ENCODE results near the gene PRSS12. TPM values are rescaled to one million over a fixed set of nuclear protein-coding genes. Genes with fewer than 3 reads are reported as not detected.

PRSS12 gene
- total and polyA plus RNA-seq, 2 experiments from 2014 or later: 0.42 to 0.48 TPM

DNA sequence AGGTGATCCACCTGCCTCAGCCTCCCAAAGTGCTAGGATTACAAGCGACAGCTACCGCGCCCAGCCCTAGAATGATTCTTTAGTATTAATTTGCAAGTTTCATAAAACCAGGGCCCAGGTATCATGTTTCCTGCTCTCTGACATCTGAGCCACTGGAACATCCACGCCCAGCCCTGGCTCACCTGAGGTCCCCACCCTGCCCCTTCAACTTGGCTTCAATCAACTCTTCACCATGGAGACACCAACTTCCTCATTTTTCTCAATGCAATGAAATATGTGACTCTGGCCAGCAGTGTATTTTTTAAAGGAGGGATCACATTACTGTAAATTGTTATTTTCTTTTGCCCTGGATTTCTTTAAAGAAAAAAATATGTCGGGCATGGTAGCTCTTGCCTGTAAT lies 3.9 kb downstream of the PRSS12 start:
- TF ChIP-seq, protein P1, sequence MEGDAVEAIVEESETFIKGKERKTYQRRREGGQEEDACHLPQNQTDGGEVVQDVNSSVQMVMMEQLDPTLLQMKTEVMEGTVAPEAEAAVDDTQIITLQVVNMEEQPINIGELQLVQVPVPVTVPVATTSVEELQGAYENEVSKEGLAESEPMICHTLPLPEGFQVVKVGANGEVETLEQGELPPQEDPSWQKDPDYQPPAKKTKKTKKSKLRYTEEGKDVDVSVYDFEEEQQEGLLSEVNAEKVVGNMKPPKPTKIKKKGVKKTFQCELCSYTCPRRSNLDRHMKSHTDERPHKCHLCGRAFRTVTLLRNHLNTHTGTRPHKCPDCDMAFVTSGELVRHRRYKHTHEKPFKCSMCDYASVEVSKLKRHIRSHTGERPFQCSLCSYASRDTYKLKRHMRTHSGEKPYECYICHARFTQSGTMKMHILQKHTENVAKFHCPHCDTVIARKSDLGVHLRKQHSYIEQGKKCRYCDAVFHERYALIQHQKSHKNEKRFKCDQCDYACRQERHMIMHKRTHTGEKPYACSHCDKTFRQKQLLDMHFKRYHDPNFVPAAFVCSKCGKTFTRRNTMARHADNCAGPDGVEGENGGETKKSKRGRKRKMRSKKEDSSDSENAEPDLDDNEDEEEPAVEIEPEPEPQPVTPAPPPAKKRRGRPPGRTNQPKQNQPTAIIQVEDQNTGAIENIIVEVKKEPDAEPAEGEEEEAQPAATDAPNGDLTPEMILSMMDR (IDR thresholded peaks at IDR 0.05; ENCODE audit: low read depth, low read length): no peak
- no peaks in the 10 kb centered on the region for H3K36me3 ChIP-seq
- no peak overlapping the region for H3K27ac ChIP-seq
- DNase-seq (ENCODE audit: low read depth in 1 of 2, low spot score in 1 of 2): no peak
- H3K27me3 ChIP-seq: peaks cover 33% of the 10 kb centered on the region
- no peaks in the 10 kb centered on the region for H3K4me1 ChIP-seq (ENCODE audit: low read depth)
- H3K4me3 ChIP-seq: no peak overlapping the region
- no peaks in the 10 kb centered on the region for H3K9me3 ChIP-seq (ENCODE audit: low read depth)

DNA sequence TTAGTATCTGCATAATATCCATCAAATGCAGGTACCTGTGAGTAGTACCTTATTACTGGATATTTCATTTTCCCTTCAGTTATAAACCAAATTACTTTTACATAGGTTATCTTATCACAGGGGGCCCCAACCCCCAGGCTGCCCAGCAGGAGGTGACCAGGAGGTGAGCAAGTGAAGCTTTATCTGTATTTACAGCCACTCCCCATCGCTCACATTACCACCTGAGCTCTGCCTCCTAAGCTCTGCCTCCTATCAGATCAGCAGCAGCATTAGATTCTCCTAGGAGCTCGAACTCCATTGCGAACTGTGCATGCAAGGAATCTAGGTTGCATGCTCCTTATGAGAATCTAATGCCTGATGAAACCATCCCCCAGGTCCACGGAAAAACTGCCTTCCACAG lies 6.3 kb downstream of the PRSS12 start:
- Histone ChIP-seq H3K27ac (no peak overlapping the region), H3K4me3 (no peak overlapping the region), H3K4me1 (ENCODE audit: low read depth) (no peaks in the 10 kb centered on the region), H3K27me3 (peaks cover 9% of the 10 kb centered on the region), H3K9me3 (ENCODE audit: low read depth) (no peaks in the 10 kb centered on the region), H3K36me3 (no peaks in the 10 kb centered on the region)
- TF ChIP-seq, protein P1 (IDR thresholded peaks at IDR 0.05; ENCODE audit: low read depth, low read length): no peak
- DNase-seq (ENCODE audit: low read depth in 1 of 2, low spot score in 1 of 2): no peak

DNA sequence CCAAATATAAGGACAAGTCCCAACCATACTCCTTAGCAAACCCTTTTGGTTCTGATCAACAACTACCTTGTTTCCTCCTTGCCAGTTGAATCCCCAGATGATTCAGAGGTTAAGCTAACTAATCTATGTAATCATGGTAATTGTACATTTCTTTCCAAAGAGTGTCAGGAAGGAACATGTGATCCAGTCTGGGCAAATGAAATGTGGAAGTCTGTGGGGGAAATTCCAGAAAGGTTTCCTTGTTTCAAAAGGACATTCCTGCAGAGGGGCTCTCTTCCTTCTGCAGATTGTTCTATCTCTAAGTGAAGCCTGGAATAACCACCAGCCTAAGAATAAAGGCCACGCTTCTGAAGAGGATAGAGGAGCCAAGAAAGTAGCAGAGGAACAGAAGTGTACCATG lies 7.0 kb downstream of the PRSS12 start:
- DNase-seq (ENCODE audit: low read depth in 1 of 2, low spot score in 1 of 2): no peak
- peaks cover 2% of the 10 kb centered on the region for H3K27me3 ChIP-seq
- no peaks in the 10 kb centered on the region for H3K36me3 ChIP-seq
- TF ChIP-seq, protein P1 (IDR thresholded peaks at IDR 0.05; ENCODE audit: low read depth, low read length): no peak
- H3K9me3 ChIP-seq (ENCODE audit: low read depth): no peaks in the 10 kb centered on the region
- H3K4me1 ChIP-seq (ENCODE audit: low read depth): no peaks in the 10 kb centered on the region
- no peak overlapping the region for H3K27ac ChIP-seq
- no peak overlapping the region for H3K4me3 ChIP-seq

DNA sequence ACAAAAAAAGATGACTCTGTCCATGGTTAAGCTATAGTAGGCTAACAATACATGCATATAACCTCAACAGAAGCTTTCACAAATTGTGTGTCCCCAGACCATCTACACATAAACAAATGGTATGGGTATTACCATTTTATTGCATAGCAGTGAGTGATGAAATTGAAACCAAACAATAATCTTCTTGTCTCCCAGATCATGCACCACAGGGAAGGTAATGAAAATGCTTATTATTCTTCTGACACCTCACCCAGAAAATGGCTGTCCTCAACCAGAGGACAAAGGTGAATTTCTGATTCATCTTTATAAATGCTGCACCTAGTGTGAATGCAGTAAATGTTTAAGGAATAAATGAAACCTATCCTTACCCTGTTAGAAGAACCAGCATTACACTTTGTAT lies 8.0 kb downstream of the PRSS12 start:
- no peak for DNase-seq (ENCODE audit: low read depth in 1 of 2, low spot score in 1 of 2)
- Histone ChIP-seq H3K4me1 (ENCODE audit: low read depth) (no peaks in the 10 kb centered on the region), H3K9me3 (ENCODE audit: low read depth) (no peaks in the 10 kb centered on the region), H3K36me3 (no peaks in the 10 kb centered on the region), H3K27me3 (no peaks in the 10 kb centered on the region), H3K27ac (no peak overlapping the region), H3K4me3 (no peak overlapping the region)
- TF ChIP-seq, protein P1 (IDR thresholded peaks at IDR 0.05; ENCODE audit: low read depth, low read length): no peak

DNA sequence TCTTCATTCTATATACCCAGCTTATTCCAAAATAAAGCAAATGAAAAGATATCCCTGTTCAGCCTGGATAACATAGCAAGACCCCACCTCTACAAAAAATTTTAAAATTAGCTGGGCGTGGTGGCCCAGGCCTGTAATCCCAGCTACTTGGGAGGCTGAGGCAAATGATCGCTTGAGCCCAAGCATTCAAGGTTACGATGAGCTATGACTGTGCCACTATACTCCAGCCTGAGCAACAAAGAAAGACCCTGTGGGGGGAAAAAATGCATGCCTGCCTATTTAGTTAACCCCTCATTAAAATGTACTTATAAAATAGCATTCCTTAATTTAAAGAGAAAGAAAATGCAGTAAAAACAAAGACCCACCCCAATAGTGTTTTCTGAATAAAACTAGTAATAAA lies 9.3 kb downstream of the PRSS12 start:
- H3K4me1 ChIP-seq (ENCODE audit: low read depth): no peaks in the 10 kb centered on the region
- no peak overlapping the region for H3K4me3 ChIP-seq
- H3K27me3 ChIP-seq: no peaks in the 10 kb centered on the region
- no peak overlapping the region for H3K27ac ChIP-seq
- TF ChIP-seq, protein P1 (IDR thresholded peaks at IDR 0.05; ENCODE audit: low read depth, low read length): no peak
- no peaks in the 10 kb centered on the region for H3K9me3 ChIP-seq (ENCODE audit: low read depth)
- no peak for DNase-seq (ENCODE audit: low read depth in 1 of 2, low spot score in 1 of 2)
- no peaks in the 10 kb centered on the region for H3K36me3 ChIP-seq

DNA sequence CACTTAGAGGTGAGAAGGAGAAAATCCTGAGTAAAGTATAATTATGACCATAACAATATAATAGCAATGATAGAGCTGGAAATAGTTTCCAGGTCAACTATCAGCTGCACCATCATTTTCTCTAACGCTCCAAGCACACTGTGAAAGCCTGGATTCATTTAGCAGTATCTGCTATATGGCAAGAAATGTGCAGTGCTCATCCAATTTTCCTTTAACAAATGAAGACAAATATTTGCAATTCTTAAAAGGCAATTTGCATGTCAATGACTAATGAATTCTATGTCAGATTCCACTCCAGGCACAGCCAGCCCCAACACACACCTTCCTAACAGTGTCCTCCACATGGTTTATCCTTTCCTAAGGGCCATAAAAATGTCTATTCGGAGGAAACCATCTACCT lies 12.7 kb downstream of the PRSS12 start:
- H3K27me3 ChIP-seq: no peaks in the 10 kb centered on the region
- no peak for DNase-seq (ENCODE audit: low read depth in 1 of 2, low spot score in 1 of 2)
- TF ChIP-seq, protein P1 (IDR thresholded peaks at IDR 0.05; ENCODE audit: low read depth, low read length): no peak
- no peak overlapping the region for H3K27ac ChIP-seq
- no peaks in the 10 kb centered on the region for H3K36me3 ChIP-seq
- no peak overlapping the region for H3K4me3 ChIP-seq
- no peaks in the 10 kb centered on the region for H3K9me3 ChIP-seq (ENCODE audit: low read depth)
- H3K4me1 ChIP-seq (ENCODE audit: low read depth): no peaks in the 10 kb centered on the region

Data from cardiac muscle cell (in vitro differentiated cells and primary cell).